ENCODE data around the gene PYGM.
"Not testable (repeated sequence)": the region's sequence is repeated elsewhere in the genome, so short reads cannot be mapped to it uniquely, and the experiment has no call there.

PYGM gene

DNA sequence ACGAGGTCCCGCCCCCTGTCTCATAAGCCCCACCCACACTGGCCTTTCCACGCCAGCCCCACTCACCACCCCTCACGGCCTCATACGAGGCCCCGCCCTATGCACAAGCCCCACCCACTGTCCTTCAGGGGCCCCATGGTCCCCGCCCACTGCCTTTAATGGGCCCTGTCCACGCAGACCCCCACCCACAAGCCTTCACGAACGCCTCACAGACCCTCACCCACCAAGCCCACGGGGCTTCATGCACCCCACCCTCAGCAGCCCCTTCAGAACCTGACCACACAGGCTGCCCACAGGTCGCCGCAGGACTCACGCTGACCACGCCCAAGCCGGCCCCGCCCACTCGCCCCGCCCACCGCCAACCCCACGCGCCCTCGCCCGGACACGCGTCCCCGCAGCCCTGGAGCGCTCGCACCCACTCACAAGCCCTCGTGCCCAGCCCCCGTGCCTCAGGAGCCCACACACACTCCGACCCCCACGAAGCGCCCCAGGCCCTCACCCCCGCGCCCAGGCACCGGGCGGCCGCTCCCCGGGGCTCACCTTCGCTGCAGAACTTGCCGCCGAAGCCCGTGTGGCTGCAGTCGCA, 47.3 kb downstream of the PYGM start:
- Histone ChIP-seq H3K4me3 (no peak overlapping the region), H3K4me1 (peaks cover 55% of the 10 kb centered on the region), H4K20me1 (peaks cover 6% of the 10 kb centered on the region; the same call in 1 of the 2 replicates), H3K9me3 (no peaks in the 10 kb centered on the region), H3K27ac (no peak overlapping the region), H3K4me2 (no peak overlapping the region), H3K9ac (no peak overlapping the region), H3K27me3 (peaks cover 60% of the 10 kb centered on the region), H3K36me3 (no peaks in the 10 kb centered on the region)
- TF ChIP-seq Cebpa-rat (IDR thresholded peaks at IDR 0.05) = no peak

DNA sequence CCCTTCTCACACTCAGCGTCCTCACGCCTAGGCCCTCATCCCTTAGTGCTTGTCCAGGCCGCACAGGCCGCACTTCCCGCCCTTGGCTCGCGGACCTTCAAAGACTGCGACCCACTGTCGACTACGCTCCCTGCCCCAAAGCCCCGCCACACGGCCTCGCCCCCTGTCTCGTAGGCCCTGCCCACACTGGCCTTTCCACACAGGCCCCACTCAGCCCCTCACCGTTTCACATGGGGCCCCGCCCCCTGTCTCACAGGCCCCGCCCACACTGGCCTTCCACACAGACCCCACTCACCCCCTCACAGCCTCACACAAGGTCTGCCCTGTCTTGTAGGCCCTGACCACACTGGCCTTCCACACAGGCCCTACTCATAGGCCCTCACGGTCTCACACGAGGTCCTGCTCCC, 47.8 kb downstream of the PYGM start:
- no peak overlapping the region for H3K4me3 ChIP-seq
- no peak for TF ChIP-seq Cebpa-rat (IDR thresholded peaks at IDR 0.05)
- no peaks in the 10 kb centered on the region for H3K9me3 ChIP-seq
- no peak overlapping the region for H3K4me2 ChIP-seq
- peaks cover 60% of the 10 kb centered on the region for H3K27me3 ChIP-seq
- no peak overlapping the region for H3K9ac ChIP-seq
- H3K27ac ChIP-seq = no peak overlapping the region
- peaks cover 6% of the 10 kb centered on the region; the same call in 1 of the 2 replicates for H4K20me1 ChIP-seq
- no peaks in the 10 kb centered on the region for H3K36me3 ChIP-seq
- peaks cover 49% of the 10 kb centered on the region for H3K4me1 ChIP-seq

- Histone ChIP-seq H3K27me3 (peaks cover 60% of the 10 kb centered on the region), H3K27ac (no peak overlapping the region), H3K4me2 (peak overlapping the region; percentile 36), H3K9me3 (no peaks in the 10 kb centered on the region), H3K36me3 (no peaks in the 10 kb centered on the region), H4K20me1 (peaks cover 6% of the 10 kb centered on the region; the same call in 1 of the 2 replicates), H3K4me3 (no peak overlapping the region), H3K4me1 (peaks cover 43% of the 10 kb centered on the region), H3K9ac (no peak overlapping the region)
- TF ChIP-seq Cebpa-rat (IDR thresholded peaks at IDR 0.05) = no peak
Measured at GRCh38 chr11:64711138-64711955, 48.4 kb downstream of the PYGM start.

GRCh38 chr11:64710418-64711137, 49.2 kb downstream of the PYGM start:
- peaks cover 6% of the 10 kb centered on the region; the same call in 1 of the 2 replicates for H4K20me1 ChIP-seq
- no peak overlapping the region for H3K4me3 ChIP-seq
- H3K4me2 ChIP-seq = peak overlapping the region; percentile 36
- H3K9ac ChIP-seq = no peak overlapping the region
- H3K4me1 ChIP-seq = peaks cover 35% of the 10 kb centered on the region
- no peak for TF ChIP-seq Cebpa-rat (IDR thresholded peaks at IDR 0.05)
- H3K36me3 ChIP-seq = no peaks in the 10 kb centered on the region
- no peak overlapping the region for H3K27ac ChIP-seq
- no peaks in the 10 kb centered on the region for H3K9me3 ChIP-seq
- H3K27me3 ChIP-seq = peaks cover 57% of the 10 kb centered on the region

DNA sequence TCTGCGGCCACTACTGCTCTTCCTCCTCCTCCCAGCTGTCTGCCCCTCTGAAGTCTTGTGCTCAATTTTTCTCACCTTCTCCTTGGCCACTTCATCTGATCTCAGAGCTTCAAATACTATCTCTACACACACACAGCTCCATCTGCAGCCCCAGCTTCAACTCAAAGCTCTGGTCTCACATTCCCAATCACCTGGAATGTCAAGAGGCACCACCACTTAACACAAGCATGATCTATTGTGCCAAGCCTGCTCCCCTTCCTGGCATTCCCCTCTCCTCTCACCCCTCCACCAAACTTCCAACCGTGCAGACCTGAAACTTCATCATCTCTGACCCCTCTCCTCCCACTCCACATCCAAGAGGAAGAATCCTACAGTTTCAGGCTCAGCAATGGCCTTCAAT, 54.3 kb downstream of the PYGM start:
- no peak overlapping the region for H3K4me3 ChIP-seq
- no peak overlapping the region for H3K27ac ChIP-seq
- H3K27me3 ChIP-seq = peaks cover 6% of the 10 kb centered on the region
- no peaks in the 10 kb centered on the region for H3K36me3 ChIP-seq
- no peak overlapping the region for H3K4me2 ChIP-seq
- H3K9ac ChIP-seq = no peak overlapping the region
- no peak for TF ChIP-seq Cebpa-rat (IDR thresholded peaks at IDR 0.05)
- 0 out of 2 replicates have a peak, but pooled peaks cover 3% of the 10 kb centered on the region for H3K4me1 ChIP-seq
- H3K9me3 ChIP-seq = no peaks in the 10 kb centered on the region
- no peaks in the 10 kb centered on the region for H4K20me1 ChIP-seq

GRCh38 chr11:64703048-64703447, 56.7 kb downstream of the PYGM start:
- Histone ChIP-seq H3K36me3 (no peaks in the 10 kb centered on the region), H4K20me1 (no peaks in the 10 kb centered on the region), H3K9me3 (no peaks in the 10 kb centered on the region), H3K4me3 (no peak overlapping the region), H3K27ac (no peak overlapping the region), H3K4me1 (no peaks in the 10 kb centered on the region), H3K27me3 (no peaks in the 10 kb centered on the region), H3K4me2 (no peak overlapping the region), H3K9ac (no peak overlapping the region)
- no peak for TF ChIP-seq Cebpa-rat (IDR thresholded peaks at IDR 0.05)

DNA sequence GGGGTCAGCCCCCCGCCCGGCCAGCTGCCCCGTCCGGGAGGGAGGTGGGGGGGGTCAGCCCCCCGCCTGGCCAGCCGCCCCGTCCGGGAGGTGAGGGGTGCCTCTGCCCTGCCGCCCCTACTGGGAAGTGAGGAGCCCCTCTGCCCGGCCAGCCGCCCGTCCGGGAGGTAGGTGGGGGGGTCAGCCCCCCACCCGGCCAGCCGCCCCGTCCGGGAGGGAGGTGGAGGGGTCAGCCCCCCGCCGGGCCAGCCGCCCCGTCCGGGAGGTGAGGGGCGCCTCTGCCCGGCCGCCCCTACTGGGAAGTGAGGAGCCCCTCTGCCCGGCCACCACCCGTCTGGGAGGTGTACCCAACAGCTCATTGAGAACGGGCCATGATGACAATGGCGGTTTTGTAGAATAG, 57.8 kb downstream of the PYGM start:
- H3K27me3 ChIP-seq, H3K4me2 ChIP-seq: not testable (repeated sequence)

DNA sequence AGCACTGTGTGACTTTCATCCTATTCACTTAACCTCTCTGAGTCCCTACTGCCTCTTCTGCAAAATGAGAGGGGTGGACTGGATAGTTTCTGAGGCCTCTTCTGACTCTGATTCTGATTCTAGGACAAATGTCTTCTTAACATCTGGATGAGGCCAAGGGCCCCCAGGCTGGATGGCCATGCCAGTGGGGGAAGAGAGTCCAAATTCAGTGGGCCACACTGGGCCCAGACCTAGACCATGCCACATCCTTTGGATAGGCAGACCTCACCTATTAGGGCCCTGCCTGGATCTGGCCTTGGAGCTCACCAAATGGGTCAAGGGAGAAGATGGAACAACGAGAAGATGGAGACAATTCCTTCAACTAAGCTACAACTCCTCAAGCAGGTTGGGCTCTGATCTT, 61.3 kb downstream of the PYGM start:
- no peak for TF ChIP-seq Cebpa-rat (IDR thresholded peaks at IDR 0.05)
- Histone ChIP-seq H3K9me3 (no peaks in the 10 kb centered on the region), H3K27ac (no peak overlapping the region), H3K4me3 (no peak overlapping the region), H3K4me2 (no peak overlapping the region), H4K20me1 (no peaks in the 10 kb centered on the region), H3K9ac (no peak overlapping the region), H3K27me3 (no peaks in the 10 kb centered on the region), H3K4me1 (peaks cover 38% of the 10 kb centered on the region), H3K36me3 (no peaks in the 10 kb centered on the region)

More for the DNA sequence above, 57.8 kb downstream of the PYGM start:
- H3K27ac ChIP-seq, H4K20me1 ChIP-seq, H3K9ac ChIP-seq, H3K4me1 ChIP-seq, H3K9me3 ChIP-seq, H3K4me3 ChIP-seq, H3K36me3 ChIP-seq: not testable (repeated sequence)

DNA sequence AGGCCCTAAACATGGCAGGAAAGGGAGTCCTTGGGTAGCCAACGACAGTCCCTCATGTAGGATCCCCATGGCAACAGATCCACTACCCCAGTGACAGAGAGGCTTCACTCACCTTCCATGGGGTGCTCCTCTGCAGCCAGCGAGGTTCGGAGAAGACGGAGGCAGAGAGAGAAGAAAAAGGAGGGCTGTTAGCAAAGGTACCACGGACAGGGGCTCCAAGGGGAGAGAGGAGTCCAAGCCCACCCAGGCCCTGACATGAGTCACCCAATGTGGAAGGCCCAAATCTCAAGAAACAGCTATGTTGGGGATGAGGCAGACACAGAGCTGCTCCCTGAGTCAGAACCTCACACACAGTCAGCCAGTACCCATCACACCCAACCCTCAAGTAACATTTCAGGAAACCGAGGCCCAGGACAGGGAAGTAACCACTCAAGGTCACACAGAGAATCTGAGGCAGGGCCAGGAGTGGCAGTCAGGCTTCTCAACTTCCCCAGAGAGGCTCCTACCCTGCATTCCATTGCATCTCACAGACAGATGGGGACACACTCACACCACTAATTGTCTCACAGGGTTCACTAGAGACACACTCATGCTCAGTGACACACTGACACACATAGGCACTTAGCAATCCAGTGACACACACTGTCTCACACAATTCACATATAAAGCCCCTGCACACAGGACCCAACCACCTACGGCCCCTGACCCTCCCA, 62.0 kb downstream of the PYGM start:
- Histone ChIP-seq H3K36me3 (no peaks in the 10 kb centered on the region), H3K9me3 (no peaks in the 10 kb centered on the region), H3K9ac (no peak overlapping the region), H3K4me2 (no peak overlapping the region), H4K20me1 (no peaks in the 10 kb centered on the region), H3K4me1 (peaks cover 44% of the 10 kb centered on the region), H3K27me3 (no peaks in the 10 kb centered on the region), H3K4me3 (no peak overlapping the region), H3K27ac (no peak overlapping the region)
- TF ChIP-seq Cebpa-rat (IDR thresholded peaks at IDR 0.05) = no peak

Measured in BLaER1 (cell line).